Sigmoid colon (tissue), 4 donors: Measurements from ENCODE around the gene OPCML.

Experiments used
- CTCF ChIP-seq, 4 experiments: fragments of 450-650 bp in 3 of 4; fragments of 200-600 bp in 1 of 4; IDR thresholded peaks; one replicate each; pipeline ENCODE4 v1.5.1; 2016 to 2019; ENCODE audit warnings: antibody characterized with exemption in 4 of 4, mild to moderate bottlenecking in 3 of 4, moderate library complexity in 2 of 4
- EP300 ChIP-seq, 4 donors: sonication (generic); formaldehyde crosslinking; IDR thresholded peaks; one replicate each; pipeline ENCODE4 v1.6.1; 2017; ENCODE audit warnings: antibody characterized with exemption in 4 of 4
- POLR2A ChIP-seq, 2 donors: fragments of 450-650 bp; IDR thresholded peaks; one replicate each; pipeline ENCODE4 v1.6.1; 2016; ENCODE audit warnings: antibody characterized with exemption in 2 of 2, mild to moderate bottlenecking in 2 of 2, moderate library complexity in 2 of 2
- POLR2AphosphoS5 ChIP-seq, 4 donors: sonication (generic); formaldehyde crosslinking; IDR thresholded peaks; one replicate each; pipeline ENCODE4 v1.6.1; 2017; ENCODE audit warnings: antibody characterized with exemption in 4 of 4

GRCh38 chr11:132909021-132909606 lies 623.2 kb downstream of the OPCML start:
- TF ChIP-seq CTCF (IDR thresholded peaks at IDR 0.05) (no peak), EP300 (IDR thresholded peaks at IDR 0.05) (no peak), POLR2A (IDR thresholded peaks at IDR 0.05) (no peak), POLR2AphosphoS5 (IDR thresholded peaks at IDR 0.05) (no peak)
